ENCODE results near the gene TSPAN5.

The TSPAN5 gene

DNA sequence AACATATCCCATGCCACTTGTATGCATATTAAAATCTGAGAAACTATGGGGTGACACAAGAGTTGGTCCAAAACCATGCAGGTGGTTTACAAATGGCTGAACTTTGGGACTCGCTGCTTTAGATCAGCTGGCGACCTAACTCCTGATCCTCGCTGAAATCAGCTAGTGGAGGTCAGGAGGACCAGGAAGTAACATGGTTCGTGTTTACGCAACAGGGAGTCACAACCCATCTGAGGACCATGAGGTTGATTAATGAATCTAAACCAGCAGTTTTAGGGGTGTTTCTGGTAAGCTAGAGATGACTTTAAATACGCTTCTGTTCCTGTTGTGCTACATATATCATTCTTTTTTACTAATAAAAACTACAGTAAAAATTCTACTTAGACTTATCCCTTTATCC is 12.9 kb downstream of the TSPAN5 start:
- DNase-seq = no peak

DNA sequence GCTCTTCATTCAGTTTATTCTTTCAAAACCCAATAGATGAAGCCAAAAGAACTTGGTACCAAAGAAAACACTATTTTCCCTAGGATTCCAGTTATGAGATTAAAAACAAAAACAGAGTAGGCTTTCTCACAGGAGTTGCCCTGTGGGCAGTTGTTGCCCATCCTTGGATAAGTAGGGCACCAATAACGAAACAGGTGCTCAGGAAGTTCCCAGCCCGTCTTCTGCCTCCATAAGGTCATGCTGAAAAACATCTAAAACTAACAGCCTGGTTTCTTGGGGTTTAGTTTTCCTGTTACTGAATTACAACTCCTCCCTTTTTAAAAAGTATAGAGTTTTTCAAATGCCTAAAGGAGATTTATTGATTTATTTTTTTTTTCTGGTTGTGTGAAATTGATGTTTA is 14.7 kb downstream of the TSPAN5 start:
- no peak for DNase-seq

DNA sequence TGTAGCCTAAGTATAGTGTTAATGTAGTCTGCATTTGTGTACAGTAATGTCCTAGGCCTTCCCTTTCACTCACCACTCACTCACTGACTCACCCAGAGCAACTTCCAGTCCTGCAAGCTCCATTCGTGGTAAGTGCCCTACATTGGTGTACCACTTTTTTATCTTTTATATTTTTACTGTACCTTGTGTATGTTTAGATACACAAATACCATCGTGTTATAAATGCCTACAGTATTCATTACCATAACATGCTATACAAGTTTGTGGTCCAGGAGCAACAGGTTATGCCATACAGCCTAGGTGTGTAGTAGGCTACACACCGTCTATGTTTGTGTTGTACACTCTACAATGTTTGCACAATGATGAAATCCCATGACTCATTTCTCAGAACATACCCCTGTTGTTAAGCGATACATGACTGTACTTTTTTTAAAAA is 15.4 kb downstream of the TSPAN5 start:
- no peak for DNase-seq

DNA sequence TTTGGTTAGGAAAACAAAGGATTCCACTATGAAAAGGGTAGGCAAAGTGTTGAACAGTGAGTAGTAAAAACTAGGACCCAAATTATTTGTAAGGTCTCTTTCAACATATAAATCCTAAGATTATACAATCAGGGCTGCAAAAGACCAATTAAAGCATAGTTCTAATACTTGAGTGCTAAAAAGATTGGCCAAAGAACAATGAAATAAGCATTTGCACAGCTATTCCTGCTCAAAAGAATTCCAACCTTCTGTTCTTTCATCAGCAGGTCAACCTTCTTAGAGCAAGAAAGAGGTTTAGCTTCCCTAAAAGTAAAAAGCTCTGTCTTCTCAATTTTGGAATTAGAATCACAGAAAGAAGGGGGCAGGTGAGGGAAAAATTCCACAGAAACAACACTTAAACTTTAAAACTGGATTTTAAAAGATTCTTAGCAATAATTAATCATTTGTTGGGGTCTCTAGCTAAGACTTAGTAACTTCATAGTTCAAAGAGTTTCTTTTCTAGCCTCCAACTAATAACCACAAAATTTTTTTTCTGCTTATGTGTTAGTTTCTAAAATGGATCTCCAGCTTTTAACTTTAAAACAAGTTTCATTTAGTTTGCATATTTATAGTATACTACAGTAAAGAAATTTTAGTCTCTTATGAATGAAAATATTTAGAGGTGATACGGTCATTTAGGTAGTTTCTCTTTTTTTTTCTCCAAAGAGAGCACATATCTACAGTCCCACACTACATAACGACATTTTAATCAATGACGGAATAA is 16.3 kb downstream of the TSPAN5 start:
- no peak for DNase-seq

DNA sequence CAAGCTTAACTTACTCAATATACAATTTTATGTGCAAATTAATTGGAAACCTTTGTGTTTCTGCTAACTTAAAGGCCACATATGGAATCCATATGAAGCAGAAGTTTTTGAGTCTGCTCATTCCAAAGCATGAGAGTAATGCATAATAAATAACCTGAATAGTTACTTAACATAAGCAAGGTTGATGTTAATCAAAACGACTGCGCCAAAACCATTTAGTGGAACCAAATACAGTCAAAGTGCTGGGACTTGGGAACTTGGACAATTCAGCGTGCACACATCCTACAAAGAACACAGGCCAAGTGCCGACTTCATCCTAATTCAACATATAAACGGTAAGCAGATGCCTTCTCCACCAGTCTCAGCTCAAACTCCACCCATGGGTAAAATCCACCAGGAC is 17.0 kb downstream of the TSPAN5 start:
- DNase-seq = no peak

DNA sequence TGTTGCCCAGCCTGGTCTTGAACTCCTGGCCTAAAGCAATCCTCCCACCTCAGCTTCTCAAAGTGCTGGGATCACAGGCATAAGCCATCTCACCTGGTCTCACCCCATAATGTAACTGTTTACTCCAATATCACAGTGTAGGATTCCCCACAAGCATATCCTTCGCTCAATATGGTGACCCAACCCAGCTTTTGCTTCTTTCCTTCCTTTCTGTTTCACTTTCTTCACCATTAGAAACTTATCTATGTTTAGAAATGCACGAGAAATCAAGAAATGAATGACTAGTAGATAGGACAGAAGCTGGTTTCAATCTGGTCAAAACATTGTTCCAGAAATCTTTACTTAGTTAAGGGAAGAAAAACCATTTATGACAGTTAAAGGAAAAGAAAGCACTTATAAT is 18.9 kb downstream of the TSPAN5 start:
- DNase-seq = no peak

DNA sequence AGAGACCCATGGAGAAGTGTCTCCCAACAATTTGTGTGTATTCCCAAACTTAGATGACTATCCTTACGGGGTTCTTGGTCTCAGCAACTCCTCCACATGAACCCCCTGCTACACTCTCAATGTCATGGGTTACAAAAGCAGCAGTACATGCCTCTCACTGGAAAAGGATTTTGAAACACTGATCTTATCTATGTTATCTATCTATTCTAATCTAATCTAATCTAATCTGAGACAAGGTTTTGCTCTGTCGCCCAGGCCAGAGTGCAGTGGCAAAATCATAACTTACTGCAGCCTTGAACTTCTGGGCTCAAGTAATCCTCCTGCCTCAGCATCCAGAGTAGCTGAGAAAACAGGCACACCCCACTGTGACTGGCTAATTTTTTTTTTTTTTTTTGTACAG is 19.3 kb downstream of the TSPAN5 start:
- no peak for DNase-seq

DNA sequence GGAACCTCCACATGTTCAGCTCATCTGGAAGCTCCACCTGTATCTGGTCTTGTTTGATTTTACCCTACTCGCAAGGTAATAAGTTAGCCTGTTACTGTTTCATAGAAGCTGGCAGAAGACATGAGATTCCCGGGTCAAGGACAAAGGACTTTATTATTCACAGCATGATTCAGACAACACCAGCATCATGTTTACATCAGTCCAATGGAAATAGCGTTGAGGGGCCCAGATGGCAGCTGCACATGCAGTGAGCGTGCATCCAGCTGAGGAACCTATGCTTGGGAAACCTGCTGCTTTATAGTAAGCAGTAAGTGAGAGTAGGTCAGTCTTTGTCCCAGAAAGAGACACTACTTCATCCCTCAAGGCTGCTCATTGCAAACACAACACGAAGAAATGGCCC is 19.8 kb downstream of the TSPAN5 start:
- peak in 7 of 51 donors; percentile 4 to 54 (median 33) for DNase-seq

DNA sequence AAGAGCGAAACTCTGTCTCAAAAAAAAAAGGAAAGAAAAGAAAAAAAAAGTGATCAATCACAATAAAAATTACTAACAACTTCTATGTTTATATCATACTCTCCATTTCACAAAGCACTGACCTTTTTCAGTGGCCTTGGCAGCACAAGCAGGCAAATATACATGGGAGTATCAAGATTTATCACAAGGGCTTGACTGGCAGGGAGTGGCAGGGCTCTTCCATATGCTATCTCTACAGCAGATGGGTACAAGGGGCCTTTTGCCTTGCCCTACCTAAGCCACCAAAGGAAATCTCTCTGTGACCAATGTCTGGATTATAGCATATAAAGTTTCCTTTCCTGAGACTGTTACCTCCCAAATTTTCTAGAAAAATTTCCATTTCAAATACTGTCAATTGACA is 24.4 kb downstream of the TSPAN5 start:
- no peak for DNase-seq

DNA sequence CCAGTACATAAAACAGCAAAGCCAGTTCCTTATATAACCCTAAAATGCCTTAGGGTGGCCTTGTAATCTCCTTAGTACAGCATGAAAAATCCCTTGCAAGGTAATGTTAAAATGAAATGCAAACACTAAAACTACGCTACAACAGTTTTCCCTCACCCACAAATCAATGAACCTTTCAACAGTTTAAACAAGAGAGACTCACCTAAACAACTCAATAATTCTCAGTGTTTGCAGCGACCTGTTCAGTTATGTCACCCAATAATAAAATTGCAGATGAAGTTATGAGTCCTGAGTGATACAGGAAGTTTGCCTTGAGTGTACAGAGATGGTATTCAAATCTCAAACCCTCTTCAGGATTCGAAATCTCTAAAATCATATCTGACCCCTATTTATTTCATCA is 25.3 kb downstream of the TSPAN5 start:
- no peak for DNase-seq

DNA sequence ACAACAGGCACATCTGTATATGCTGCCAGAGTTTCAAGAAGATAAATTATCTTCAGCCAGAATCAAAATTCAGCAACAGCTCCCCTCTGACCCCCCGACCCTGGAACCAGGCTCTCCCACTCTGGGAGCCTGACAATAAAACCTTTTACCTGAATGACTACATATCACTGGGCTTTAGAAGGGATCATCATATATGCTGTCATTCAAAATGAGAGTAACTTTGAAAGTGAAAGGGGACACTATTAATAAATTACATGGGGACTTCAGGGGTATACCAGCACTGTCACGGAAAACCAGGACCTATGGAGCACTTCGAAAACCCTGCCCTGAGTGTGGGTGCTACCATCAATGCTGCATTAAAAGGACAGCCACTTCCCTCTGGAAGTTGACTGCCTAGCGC is 26.2 kb downstream of the TSPAN5 start:
- DNase-seq = no peak

DNA sequence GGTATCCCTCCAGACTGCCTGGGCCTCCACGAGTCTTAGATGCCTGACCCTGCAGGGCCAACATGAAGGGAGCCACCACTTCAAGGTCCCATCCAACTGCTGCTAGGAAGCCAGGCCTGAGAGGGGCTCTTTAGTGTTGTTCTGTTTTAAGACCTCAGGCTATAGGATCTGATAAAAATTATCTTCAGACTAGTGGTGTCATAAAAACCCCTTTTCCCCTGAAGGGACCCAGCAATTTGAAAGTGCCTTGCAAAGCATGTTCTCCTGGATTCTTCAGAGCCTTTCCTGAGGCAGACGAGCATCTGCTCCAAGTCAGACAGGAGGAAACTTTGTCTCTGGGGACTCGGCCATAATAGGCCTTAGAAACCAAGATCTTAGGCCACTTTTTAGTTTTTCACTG is 26.9 kb downstream of the TSPAN5 start:
- DNase-seq = no peak

DNA sequence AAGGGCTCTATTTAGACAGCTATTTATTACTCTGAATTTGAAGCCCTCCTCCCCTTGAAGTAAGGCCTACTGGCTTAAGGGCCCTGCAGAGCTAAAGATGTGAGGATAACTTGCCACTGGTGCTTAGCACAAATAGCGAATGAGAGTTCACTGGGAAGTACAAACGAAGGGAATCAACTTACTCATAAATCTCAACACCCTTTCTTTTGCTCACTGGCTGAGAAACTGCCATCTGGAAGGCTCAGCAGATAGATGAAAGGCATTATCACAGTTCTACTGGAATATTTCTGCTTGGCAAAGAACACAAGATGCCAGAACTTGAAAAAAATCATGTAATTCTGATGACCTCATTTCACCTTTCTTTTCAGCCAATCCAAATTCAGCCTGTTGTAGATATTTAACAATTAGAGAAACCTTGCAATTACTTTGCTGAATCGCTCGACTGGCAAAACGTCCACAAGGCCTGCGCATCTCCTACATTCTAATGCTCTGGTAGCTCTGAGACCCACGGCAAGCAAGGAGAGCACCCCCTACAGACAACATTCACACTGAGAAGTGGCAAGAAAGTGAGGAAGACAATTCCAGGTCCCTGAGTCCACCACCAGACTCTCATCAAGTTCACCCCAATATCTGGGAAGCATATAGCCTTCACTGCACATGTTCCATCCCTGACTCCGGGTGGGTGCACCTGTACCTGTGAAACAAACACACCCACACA is 27.5 kb downstream of the TSPAN5 start:
- DNase-seq = peak in 1 of 51 donors; percentile 15

DNA sequence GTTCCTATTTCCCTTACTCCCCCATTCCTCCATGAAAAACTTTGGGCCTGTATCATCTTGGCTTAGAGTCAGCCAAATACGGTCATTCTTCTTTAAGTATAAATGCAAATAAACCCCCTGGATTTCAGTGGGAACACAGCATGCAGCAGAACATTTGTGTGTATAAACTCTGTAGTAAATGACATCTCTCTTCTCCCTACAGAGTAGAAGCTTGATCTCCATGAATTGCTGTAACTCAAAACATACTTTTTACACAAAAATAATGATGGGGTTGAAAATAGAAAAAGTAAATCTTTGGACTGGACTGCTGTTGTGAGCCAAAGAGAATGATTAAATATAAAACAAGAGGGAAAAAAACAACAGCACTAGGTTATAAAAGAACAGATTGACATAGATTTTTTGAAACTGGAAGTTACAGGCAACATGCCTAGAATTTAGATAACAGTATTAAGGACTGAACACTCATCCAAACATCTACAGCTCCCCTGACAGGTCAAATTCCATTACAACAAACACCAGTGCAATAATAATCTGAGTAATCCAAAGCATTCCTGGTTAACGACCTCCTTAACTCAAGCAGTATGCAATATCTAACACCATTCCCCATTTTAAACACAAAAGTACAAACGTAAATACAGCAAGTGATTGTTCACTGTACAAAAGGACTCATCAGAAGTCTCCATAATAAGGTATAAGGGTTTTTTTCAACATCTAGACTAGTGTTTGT is 30.7 kb downstream of the TSPAN5 start:
- peak in 1 of 51 donors; percentile 15 for DNase-seq

DNA sequence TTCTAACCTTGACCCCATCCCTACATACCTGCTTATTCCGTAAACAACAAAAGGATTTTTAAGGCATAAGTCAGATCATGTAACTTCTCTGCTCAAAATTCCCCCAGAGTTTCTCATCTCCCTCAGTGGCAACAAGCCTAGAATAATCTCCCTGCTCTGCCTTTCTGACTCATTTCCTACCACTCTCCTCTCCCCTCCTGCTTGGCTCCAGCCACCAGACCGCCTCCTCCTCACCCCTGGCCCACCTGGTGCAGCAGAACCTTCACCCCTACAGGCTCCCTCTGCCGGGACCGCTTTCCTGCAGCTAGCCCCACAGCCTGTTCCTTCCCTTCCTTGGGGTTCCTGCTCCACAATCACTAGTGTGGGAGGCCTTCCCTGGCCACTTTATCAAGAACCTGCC is 32.1 kb downstream of the TSPAN5 start:
- DNase-seq = peak in 5 of 51 donors; percentile 10 to 41 (median 32)

DNA sequence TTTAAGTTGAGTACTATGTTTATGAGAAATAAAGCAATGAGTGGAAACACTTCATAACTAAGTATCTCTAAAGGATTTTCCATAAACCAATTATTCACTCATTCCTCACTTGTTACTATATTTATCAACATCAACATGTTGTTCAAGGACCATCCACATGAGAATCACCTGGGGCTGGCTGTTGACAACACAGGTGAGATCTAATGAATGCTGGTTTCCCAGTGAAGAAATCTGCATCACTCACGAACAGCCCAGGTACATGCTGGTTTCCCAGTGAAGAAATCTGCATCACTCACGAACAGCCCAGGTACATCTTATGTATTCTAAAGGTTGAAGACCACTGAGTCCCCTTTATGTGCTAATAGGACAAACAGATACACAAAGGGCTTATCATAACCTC is 32.5 kb downstream of the TSPAN5 start:
- no peak for DNase-seq

DNA sequence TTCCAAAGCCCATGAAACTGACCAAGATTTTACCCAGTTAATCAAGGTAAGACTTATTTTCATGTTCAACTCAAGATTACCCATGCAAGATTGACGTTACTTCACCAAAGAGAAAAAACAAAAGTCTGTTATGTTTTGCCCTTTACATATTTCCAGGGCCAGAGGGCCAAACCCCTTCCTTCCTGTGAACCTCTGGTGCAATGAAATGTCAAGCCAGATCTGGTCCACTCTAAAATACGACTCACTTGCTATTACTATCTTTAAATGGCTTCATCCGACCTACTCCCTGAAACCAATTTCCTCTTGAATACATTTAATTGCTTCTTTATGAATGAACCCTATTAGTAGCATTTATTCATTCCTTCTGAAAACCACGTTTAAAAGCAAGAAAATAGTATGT is 33.0 kb downstream of the TSPAN5 start:
- no peak for DNase-seq

DNA sequence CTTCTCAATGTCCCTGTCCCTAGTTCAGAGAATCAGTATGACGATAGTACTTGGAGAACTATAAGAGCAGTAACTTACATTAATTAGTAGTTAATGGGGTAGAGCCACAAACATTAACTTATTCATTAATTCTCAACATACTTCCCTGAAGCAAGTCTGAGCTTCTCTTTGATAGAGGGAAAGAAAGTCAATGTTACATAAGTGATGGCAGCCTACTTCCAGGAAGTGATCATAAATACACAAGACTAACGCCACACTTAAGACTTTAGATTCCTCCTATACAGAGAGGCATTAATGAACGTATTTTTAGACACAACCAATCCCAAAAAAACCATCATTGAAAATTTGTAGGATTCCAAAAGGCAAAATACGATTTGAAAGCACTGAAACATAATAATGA is 33.8 kb downstream of the TSPAN5 start:
- no peak for DNase-seq

DNA sequence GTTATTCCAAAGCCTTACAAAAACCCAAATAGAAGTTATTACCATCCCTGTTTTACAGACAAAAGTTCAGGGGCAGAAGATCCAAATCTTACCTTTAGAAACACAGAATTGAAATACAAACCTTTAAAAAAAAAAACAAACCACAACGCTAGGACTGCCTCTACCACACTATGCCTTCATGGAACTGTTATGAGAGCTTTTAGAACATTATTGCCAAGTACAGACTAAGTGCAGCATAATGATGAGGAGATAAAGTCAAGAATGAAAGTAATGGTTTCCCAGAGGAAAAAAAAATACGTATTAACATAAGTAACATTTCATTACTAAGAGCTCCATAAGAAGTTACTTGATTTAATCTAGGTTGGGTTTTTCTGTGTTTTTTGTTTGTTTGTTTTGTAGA is 34.3 kb downstream of the TSPAN5 start:
- DNase-seq = no peak

DNA sequence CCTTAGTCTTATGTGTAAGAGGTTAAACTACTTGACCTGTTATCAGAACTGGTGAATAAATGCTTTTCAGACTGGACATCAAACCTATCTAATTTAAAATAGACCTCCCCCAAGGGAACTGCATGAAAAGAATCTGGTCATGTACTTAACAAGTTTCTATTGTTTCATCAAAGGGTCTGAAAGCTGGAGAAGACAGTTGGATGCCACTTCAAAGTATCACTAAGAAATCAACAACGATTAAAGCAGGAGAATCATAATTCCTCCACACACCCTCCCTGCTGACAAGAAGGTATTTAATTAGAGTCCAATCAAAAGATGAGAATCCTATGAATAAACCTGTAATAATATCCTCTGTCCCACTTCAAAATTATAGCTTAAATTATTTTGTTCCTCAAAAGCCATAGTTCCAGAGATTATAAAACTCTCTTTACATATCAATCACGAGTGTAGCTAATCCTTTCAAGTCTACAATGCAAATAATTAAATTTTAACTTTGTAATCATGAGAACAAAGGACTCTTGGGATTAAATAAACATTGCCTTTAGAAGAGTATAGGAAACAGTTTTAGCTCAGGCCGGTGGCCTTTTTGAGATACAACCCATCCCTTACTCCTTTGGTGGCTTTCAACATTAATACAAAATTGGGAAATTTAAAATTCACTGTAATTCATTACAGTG is 35.1 kb downstream of the TSPAN5 start:
- DNase-seq = no peak

DNA sequence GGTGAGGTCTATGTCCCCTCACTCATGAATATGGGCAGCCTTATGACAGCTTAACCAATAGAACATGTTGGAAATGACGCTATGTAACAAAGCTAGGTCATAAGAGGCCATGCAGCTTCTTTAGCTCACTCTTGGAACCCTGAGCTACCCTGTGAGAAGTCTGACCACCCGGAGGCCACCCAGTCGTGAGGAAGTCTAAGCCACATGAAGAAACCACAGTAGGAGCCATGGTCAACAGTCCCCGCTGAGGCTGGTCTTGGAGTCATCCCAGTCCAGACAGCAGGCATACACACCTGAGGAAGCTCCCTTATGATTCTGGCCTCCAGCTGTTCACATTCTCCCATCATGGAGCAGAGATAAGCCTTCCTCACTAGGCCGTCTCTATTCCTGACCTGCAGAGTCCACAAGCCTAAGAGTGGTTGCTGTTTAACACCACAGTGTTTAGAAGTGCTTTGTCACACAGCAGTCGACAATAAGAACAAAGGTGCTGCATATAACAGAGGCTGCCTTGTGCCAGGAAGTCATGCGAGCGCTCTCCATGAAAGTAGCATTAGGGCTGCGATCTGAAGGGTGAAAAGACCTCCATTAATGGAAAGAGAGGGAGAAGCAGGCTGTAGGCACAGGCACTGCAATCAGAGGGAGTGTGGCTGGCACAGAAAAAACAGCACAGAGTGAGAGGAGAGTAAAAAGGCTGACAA is 38.2 kb downstream of the TSPAN5 start:
- DNase-seq = no peak
